H1 (cell line): ENCODE measurements around the gene KDM2A. TPM values are rescaled to one million over a fixed set of nuclear protein-coding genes. Genes with fewer than 3 reads are reported as not detected.

Experiments
- CTCF ChIA-PET: fragments of 300-600 bp; sonication (Branson Sonifier 250); formaldehyde crosslinking; loops from one replicate; lab custom pipeline; 2021; ENCODE audit not compliant: partially characterized antibody; lab: Charles Lee
- POLR2A ChIA-PET: fragments of 300-600 bp; sonication (Branson Sonifier 250); formaldehyde crosslinking; loops from one replicate; lab custom pipeline; 2021; ENCODE audit warnings: inconsistent platforms; ENCODE audit not compliant: partially characterized antibody; lab: Charles Lee
- DNase-seq, 2 experiments: peaks; one replicate each; pipeline versions ENCODE4 v3.0.0 to v3.0.0-alpha.2; 2010 to 2022; ENCODE audit warnings: low spot score in 2 of 2, low read depth in 1 of 2, mixed read lengths in 1 of 2
- FAIRE-seq: peaks from 2 replicates; lab custom pipeline; 2011; peaks lifted over from hg19 to GRCh38; lab: Jason Lieb, UNC
- H2AFZ ChIP-seq: 2 replicates; pipeline ENCODE4 v1.8.1; 2012; ENCODE audit warnings: low read length, inconsistent platforms
- H2AK5ac ChIP-seq: 2 replicates; pipeline ENCODE4 v1.6.1; 2013; ENCODE audit warnings: low read depth, low read length
- H2BK120ac ChIP-seq: replicated peaks from 2 replicates; pipeline ENCODE3; 2013; ENCODE audit warnings: low read depth, low read length, inconsistent platforms
- H2BK12ac ChIP-seq: 2 replicates; pipeline ENCODE4 v1.6.1; 2013; ENCODE audit warnings: low read depth, low read length
- H2BK15ac ChIP-seq: 2 replicates; pipeline ENCODE4 v1.6.1; 2013; ENCODE audit warnings: low read length
- H2BK20ac ChIP-seq: 2 replicates; pipeline ENCODE4 v1.6.1; 2013; ENCODE audit warnings: low read length
- H2BK5ac ChIP-seq: 2 replicates; pipeline ENCODE4 v1.6.1; 2013; ENCODE audit warnings: low read depth, low read length
- H3K14ac ChIP-seq: 2 replicates; pipeline ENCODE4 v1.6.1; 2013; ENCODE audit warnings: inconsistent platforms; ENCODE audit not compliant: insufficient read length
- H3K18ac ChIP-seq: 2 replicates; pipeline ENCODE4 v1.6.1; 2013; ENCODE audit warnings: low read length; ENCODE audit errors: extremely low read depth
- H3K23ac ChIP-seq: 2 replicates; pipeline ENCODE4 v1.6.1; 2013; ENCODE audit warnings: inconsistent platforms; ENCODE audit not compliant: insufficient read length
- H3K23me2 ChIP-seq: 2 replicates; pipeline ENCODE4 v1.6.1; 2013; ENCODE audit warnings: low read depth, low read length
- H3K27ac ChIP-seq: 2 replicates; pipeline ENCODE4 v1.6.1; 2011; ENCODE audit warnings: low read depth, low read length, inconsistent platforms
- H3K27me3 ChIP-seq, 4 experiments: replicated peaks in 1 of 4; 1 replicate in 1 of 4; 2 replicates in 3 of 4; pipeline versions ENCODE4 v1.6.1 to v1.8.1; 2011 to 2013; ENCODE audit warnings: low read length in 3 of 4, mild to moderate bottlenecking in 3 of 4, inconsistent platforms in 2 of 4, mixed read lengths in 2 of 4, moderate library complexity in 1 of 4; ENCODE audit not compliant: control insufficient read depth in 3 of 4, insufficient read depth in 3 of 4; ENCODE audit errors: extremely low read depth in 1 of 4
- H3K36me3 ChIP-seq, 4 experiments: 2 replicates each; pipeline versions ENCODE4 v1.6.1 to v1.8.1; 2011 to 2013; ENCODE audit warnings: mild to moderate bottlenecking in 4 of 4, low read length in 3 of 4, moderate library complexity in 2 of 4, control low read depth in 1 of 4, inconsistent platforms in 1 of 4; ENCODE audit not compliant: insufficient read depth in 4 of 4, control insufficient read depth in 2 of 4
- H3K4ac ChIP-seq: replicated peaks from 2 replicates; pipeline ENCODE3; 2013; ENCODE audit warnings: low read length, low read depth, mixed read lengths, inconsistent platforms; ENCODE audit not compliant: insufficient read length
- H3K4me1 ChIP-seq, 4 experiments: replicated peaks in 1 of 4; 1 replicate in 1 of 4; 2 replicates in 3 of 4; pipeline versions ENCODE4 v1.6.1 to v1.8.1; 2011 to 2013; ENCODE audit warnings: low read length in 3 of 4, inconsistent platforms in 2 of 4, mixed read lengths in 1 of 4; ENCODE audit not compliant: insufficient read depth in 4 of 4, control insufficient read depth in 3 of 4
- H3K4me2 ChIP-seq, 2 experiments: 2 replicates each; pipeline versions ENCODE4 v1.6.1 to v1.8.1; 2011 to 2013; ENCODE audit warnings: low read depth in 2 of 2, low read length in 2 of 2, control low read depth in 1 of 2, inconsistent platforms in 1 of 2, mild to moderate bottlenecking in 1 of 2; ENCODE audit not compliant: insufficient read depth in 1 of 2
- H3K4me3 ChIP-seq, 4 experiments: fragments of 200-600, 300-600 bp in 1 of 4; sonication (generic), shearing (Covaris generic), sonication (Bioruptor Twin) in 1 of 4; 2 replicates each; pipeline versions ENCODE4 v1.5.1 to v1.8.1; 2011 to 2016; ENCODE audit warnings: low read length in 4 of 4, low read depth in 3 of 4, control low read depth in 2 of 4, inconsistent platforms in 2 of 4, mild to moderate bottlenecking in 2 of 4, mixed read lengths in 1 of 4, moderate library complexity in 1 of 4; ENCODE audit not compliant: insufficient read depth in 2 of 4; ENCODE audit errors: extremely low read depth in 1 of 4
- H3K56ac ChIP-seq: replicated peaks from 2 replicates; pipeline ENCODE3; 2013; ENCODE audit warnings: low read depth, mild to moderate bottlenecking, mixed read lengths, low read length, inconsistent platforms; ENCODE audit not compliant: insufficient read length
- H3K79me1 ChIP-seq: 2 replicates; pipeline ENCODE4 v1.6.1; 2013; ENCODE audit warnings: low read depth, low read length, control low read depth
- H3K79me2 ChIP-seq, 2 experiments: 2 replicates each; pipeline versions ENCODE4 v1.6.1 to v1.8.1; 2012 to 2013; ENCODE audit warnings: low read length in 2 of 2, mild to moderate bottlenecking in 2 of 2, inconsistent platforms in 1 of 2; ENCODE audit not compliant: insufficient read depth in 2 of 2, control insufficient read depth in 1 of 2
- H3K9ac ChIP-seq, 4 experiments: replicated peaks in 1 of 4; 1 replicate in 1 of 4; 2 replicates in 3 of 4; pipeline versions ENCODE4 v1.6.1 to v1.8.1; 2011 to 2013; ENCODE audit warnings: low read depth in 3 of 4, low read length in 3 of 4, control low read depth in 2 of 4, mild to moderate bottlenecking in 2 of 4, moderate library complexity in 2 of 4, inconsistent platforms in 1 of 4; ENCODE audit errors: extremely low read depth in 1 of 4
- H3K9me3 ChIP-seq, 2 experiments: 2 replicates each; pipeline versions ENCODE4 v1.6.1 to v1.8.1; 2012 to 2013; ENCODE audit warnings: mild to moderate bottlenecking in 2 of 2, moderate library complexity in 2 of 2, control low read depth in 1 of 2, inconsistent platforms in 1 of 2, low read depth in 1 of 2, low read length in 1 of 2, mixed read lengths in 1 of 2; ENCODE audit not compliant: insufficient read depth in 2 of 2
- H4K20me1 ChIP-seq, 2 experiments: replicated peaks in 1 of 2; 2 replicates each; pipeline versions ENCODE3 to v1.8.1; 2011 to 2013; ENCODE audit warnings: inconsistent platforms in 2 of 2, low read length in 2 of 2, mild to moderate bottlenecking in 1 of 2; ENCODE audit not compliant: insufficient read depth in 2 of 2, control insufficient read depth in 1 of 2
- H4K5ac ChIP-seq: 2 replicates; pipeline ENCODE4 v1.6.1; 2013; ENCODE audit warnings: low read length, low read depth, mixed read lengths, inconsistent platforms; ENCODE audit not compliant: insufficient read length
- H4K8ac ChIP-seq: 2 replicates; pipeline ENCODE4 v1.8.0; 2013; ENCODE audit warnings: mild to moderate bottlenecking, moderate library complexity, low read length, inconsistent platforms; ENCODE audit not compliant: insufficient read depth; ENCODE audit errors: extremely low read depth
- H4K91ac ChIP-seq: replicated peaks from 2 replicates; pipeline ENCODE3; 2013; ENCODE audit warnings: low read length, mixed read lengths, inconsistent platforms; ENCODE audit not compliant: insufficient read length
- ATF2 ChIP-seq: IDR thresholded peaks from 2 replicates; pipeline ENCODE4 v1.6.1; 2012; ENCODE audit warnings: low read length, inconsistent platforms
- HDAC2 ChIP-seq, 2 experiments: fragments of 300-600 bp in 1 of 2; sonication (generic) in 1 of 2; IDR thresholded peaks; 2 replicates each; pipeline ENCODE4 v1.6.1; 2011 to 2012; ENCODE audit warnings: low read depth in 2 of 2, low read length in 2 of 2, mild to moderate bottlenecking in 2 of 2, moderate library complexity in 2 of 2, borderline replicate concordance in 1 of 2, inconsistent platforms in 1 of 2
- SUZ12 ChIP-seq: fragments of 200-600 bp; sonication (generic); IDR thresholded peaks from 2 replicates; pipeline ENCODE4 v1.6.1; 2012; ENCODE audit warnings: mild to moderate bottlenecking, inconsistent platforms, low read length, moderate library complexity, mixed read lengths
- WGBS, 2 experiments: shearing (Covaris generic) in 1 of 2; methylation state at CpG; one replicate each; pipeline versions ENCODE4 v1.1.6 to v1.1.7; 2013 to 2015; ENCODE audit warnings: low lambda C conversion rate in 2 of 2, mixed read lengths in 2 of 2, inconsistent platforms in 1 of 2, low coverage in 1 of 2, missing lambda C conversion rate in 1 of 2; ENCODE audit not compliant: insufficient replicate concordance in 2 of 2, insufficient coverage in 1 of 2, insufficient read length in 1 of 2; ENCODE audit errors: extremely low coverage in 1 of 2, missing lambda C conversion rate in 1 of 2; 5-methylcytosine and 5-hydroxymethylcytosine counted together
- polyA plus RNA-seq, 7 experiments: library from polyadenylated mRNA; depleted of rRNA in 3 of 7; stranded (reverse) in 5 of 7; unstranded in 2 of 7; fragments of >200 nt in 5 of 7; fragments of 200-250 nt in 2 of 7; gene quantifications; 1 replicate in 5 of 7; 2 replicates in 1 of 7; 4 replicates in 1 of 7; pipeline versions ENCODE4 v1.2.1 to v1.2.3, GENCODE V29; 2011 to 2013; ENCODE audit warnings: missing spikeins in 2 of 7, mixed read lengths in 2 of 7
- total RNA-seq: library from RNA; stranded (reverse); fragmentation: NEBNext Ultra II Directional; extraction: Animal tissue kit (Norgen Biotek cat#: 25700); gene quantifications from 2 replicates; pipeline ENCODE4 v1.2.1, GENCODE V29; 2021

Gene KDM2A
- total and polyA plus RNA-seq, 2 of the 8 experiments (the other 6 are each of a cell fraction or from before 2014, with no cell fraction given), result 55.4 to 66.2 TPM

- Histone ChIP-seq H3K56ac (no peak overlapping the region), H2AK5ac (no peak overlapping the region), H2BK5ac (no peak overlapping the region), H3K23ac (no peak overlapping the region), H4K91ac (no peak overlapping the region), H3K4me2 (no peak overlapping the region), H3K27me3 (no peaks in the 10 kb centered on the region), H2BK15ac (no peak overlapping the region), H3K18ac (no peak overlapping the region), H2BK20ac (no peak overlapping the region), H3K27ac (no peak overlapping the region), H3K23me2 (no peaks in the 10 kb centered on the region), H4K5ac (no peak overlapping the region), H2AFZ (no peak overlapping the region), H4K8ac (no peak overlapping the region), H3K79me1 (no peaks in the 10 kb centered on the region), H3K9ac (no peak overlapping the region), H3K14ac (no peak overlapping the region), H3K4ac (no peak overlapping the region), H3K4me3 (no peak overlapping the region), H4K20me1 (peaks cover 4 to 7% of the 10 kb centered on the region in 2 experiments), H3K9me3 (no peaks in the 10 kb centered on the region), H2BK12ac (no peak overlapping the region), H3K36me3 (peaks cover 2 to 20% (median 9%) of the 10 kb centered on the region in 4 experiments; a peak in 4 of 8 replicates), H3K4me1 (no peaks in the 10 kb centered on the region), H3K79me2 (peaks cover 0 to 63% of the 10 kb centered on the region in 2 experiments; a peak in 2 of 4 replicates), H2BK120ac (no peak overlapping the region)
- ChIA-PET CTCF (interaction anchor here (0.6 to 1.5 kb wide), 5 partner anchors 9 to 392 kb away, joined by 3 to 4 read pairs (median 3); no protein-coding TSS in a partner anchor), POLR2A (interaction anchor here (0.6 to 1.0 kb wide), 3 partner anchors 9 to 84 kb away, joined by 3 read pairs; no protein-coding TSS in a partner anchor)
- DNase-seq, result no peak
- no peak for TF ChIP-seq SUZ12
- TF ChIP-seq HDAC2 (IDR thresholded peaks at IDR 0.05; ENCODE audit: borderline replicate concordance in 1 of 2, low read depth in 2 of 2, low read length in 2 of 2), result no peak
- TF ChIP-seq ATF2, result no peak
- 95% methylated on average over 9 of the region's 9 CpGs; no CpG with 5 or more reads in 1 of the 2 experiments for WGBS, 2 experiments
- no peak for FAIRE-seq
Observed at GRCh38 chr11:67177399-67178281, 58.6 kb downstream of the KDM2A start.
